ENCODE data around the gene EFCAB14. TPM values are rescaled to one million over a fixed set of nuclear protein-coding genes. Genes with fewer than 3 reads are reported as not detected.
"Not testable (repeated sequence)": the region's sequence is repeated elsewhere in the genome, so short reads cannot be mapped to it uniquely, and the experiment has no call there.

The EFCAB14 gene
- total RNA-seq, 1 donor from 2014 or later, result 70.4 TPM

DNA sequence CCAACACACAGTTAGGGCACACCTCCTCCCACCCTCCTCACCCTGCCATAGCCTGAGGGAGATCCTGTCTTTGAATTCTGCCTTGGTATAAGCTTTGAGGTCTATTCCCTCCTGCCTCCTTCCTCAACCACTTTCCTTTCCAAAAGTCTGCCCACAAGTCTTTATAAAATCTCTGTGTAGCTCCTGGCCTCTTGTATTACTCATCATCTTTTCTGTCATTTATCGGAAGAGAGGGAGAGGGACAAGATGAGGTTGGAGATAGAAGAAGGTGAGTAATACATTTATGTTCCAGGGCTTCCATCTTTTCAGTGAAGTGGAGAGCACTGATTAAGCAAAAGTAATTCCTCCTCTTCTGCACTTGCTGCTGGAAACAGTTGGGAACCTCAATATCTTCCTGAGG, 30.5 kb upstream of the EFCAB14 start:
- Mint-ChIP-seq H3K27ac (no peak overlapping the region), H3K36me3 (ENCODE audit: low read depth) (no peaks in the 10 kb centered on the region), H3K9me3 (no peaks in the 10 kb centered on the region), H3K4me1 (no peaks in the 10 kb centered on the region), H3K4me3 (no peak overlapping the region), H3K27me3 (peaks cover 33% of the 10 kb centered on the region)
- DNase-seq, result no peak
- intact Hi-C loops (cut with micrococcal nuclease), result no loop called here

DNA sequence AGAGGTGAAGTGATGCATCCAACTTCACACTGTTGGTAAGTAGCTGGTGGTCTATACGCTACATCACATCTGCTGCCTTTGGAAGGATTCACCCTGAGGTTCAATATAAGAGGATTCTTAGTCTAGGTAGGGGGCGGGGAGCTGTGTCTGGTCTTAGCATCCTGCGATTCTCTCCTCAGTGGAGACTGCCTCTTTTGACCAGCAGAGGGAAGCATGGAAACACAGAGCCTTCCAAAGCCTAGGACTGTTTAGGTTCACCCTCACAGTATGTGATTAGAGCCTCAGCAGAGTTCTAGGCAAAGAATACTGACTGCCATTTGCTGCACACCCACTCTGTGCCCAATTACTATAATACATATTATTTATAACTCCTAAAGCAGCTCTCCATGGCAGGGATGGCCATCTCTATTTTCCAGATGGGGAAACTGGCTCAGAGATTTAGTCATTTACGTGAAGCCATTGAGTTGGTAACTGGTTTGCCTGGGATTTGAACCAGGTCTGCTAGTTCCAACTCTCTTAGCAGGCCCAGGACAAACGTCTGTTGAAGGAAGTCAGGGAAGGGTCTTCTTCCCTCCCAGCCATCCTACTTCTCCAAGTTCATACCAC, 28.9 kb upstream of the EFCAB14 start:
- Mint-ChIP-seq H3K27ac (no peak overlapping the region), H3K4me3 (no peak overlapping the region), H3K27me3 (peaks cover 40% of the 10 kb centered on the region), H3K36me3 (ENCODE audit: low read depth) (no peaks in the 10 kb centered on the region), H3K4me1 (no peaks in the 10 kb centered on the region), H3K9me3 (no peaks in the 10 kb centered on the region)
- DNase-seq, result no peak
- intact Hi-C loops (cut with micrococcal nuclease), result no loop called here

DNA sequence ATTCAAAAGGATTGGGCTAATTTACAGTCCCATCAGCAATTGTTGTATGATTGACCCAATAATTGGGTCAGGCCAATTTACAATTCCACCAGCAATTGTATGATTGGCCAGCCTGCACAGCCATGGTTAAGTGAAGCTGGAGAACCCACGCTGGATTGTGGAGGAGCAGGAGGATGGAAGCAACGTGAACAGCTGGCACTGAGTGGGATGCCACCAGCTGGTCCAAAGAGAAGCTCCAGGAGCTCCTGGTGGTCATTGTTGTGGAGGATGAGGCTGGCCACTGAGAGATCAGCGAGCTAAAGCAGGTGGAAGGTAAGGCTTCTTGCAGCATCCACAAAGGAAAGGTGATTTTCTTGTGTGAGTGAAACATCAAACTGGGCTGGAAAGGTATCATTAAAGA, 23.2 kb upstream of the EFCAB14 start:
- intact Hi-C loops (cut with micrococcal nuclease), result no loop called here
- H3K27ac Mint-ChIP-seq, result no peak overlapping the region
- H3K9me3 Mint-ChIP-seq, result no peaks in the 10 kb centered on the region
- no peak for DNase-seq
- no peaks in the 10 kb centered on the region for H3K4me1 Mint-ChIP-seq
- peaks cover 40% of the 10 kb centered on the region for H3K27me3 Mint-ChIP-seq
- H3K36me3 Mint-ChIP-seq (ENCODE audit: low read depth), result no peaks in the 10 kb centered on the region
- no peak overlapping the region for H3K4me3 Mint-ChIP-seq

GRCh38 chr1:46735708-46736324, 16.9 kb upstream of the EFCAB14 start:
- peaks cover 15% of the 10 kb centered on the region for H3K27me3 Mint-ChIP-seq
- no peak overlapping the region for H3K4me3 Mint-ChIP-seq
- peaks cover 14% of the 10 kb centered on the region for H3K9me3 Mint-ChIP-seq
- DNase-seq, result peak; percentile 79
- H3K4me1 Mint-ChIP-seq, result no peaks in the 10 kb centered on the region
- no peak overlapping the region for H3K27ac Mint-ChIP-seq
- intact Hi-C loops (cut with micrococcal nuclease), result no loop called here
- H3K36me3 Mint-ChIP-seq (ENCODE audit: low read depth), result no peaks in the 10 kb centered on the region

- not testable (repeated sequence) for H3K4me3 Mint-ChIP-seq
- intact Hi-C loops (cut with micrococcal nuclease), result loop anchor here (10.0 kb wide), 1 partner anchor 254 kb away; no protein-coding TSS in a partner anchor
Measured at GRCh38 chr1:46728327-46728873, 9.5 kb upstream of the EFCAB14 start.

DNA sequence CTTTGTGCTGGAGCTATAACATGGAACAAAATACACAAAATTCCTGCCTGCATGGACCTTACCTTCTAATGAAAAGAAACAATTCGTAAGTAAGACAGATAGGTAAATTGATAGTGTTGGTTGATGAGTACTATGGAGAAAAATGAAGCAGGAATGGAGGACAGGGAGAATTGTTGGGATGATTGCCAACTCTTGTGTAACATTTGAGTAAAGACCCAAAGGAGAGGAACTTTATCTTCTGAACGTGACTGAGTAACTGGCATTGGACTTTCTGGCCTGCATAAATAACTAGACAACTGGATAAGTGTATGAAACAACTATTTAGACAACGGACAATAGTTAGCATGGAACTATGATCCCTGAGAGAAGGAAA, 6.8 kb upstream of the EFCAB14 start:
- no peak overlapping the region for H3K27ac Mint-ChIP-seq
- intact Hi-C loops (cut with micrococcal nuclease), result loop anchor here (1.0 to 10.0 kb wide), 4 partner anchors 103 to 283 kb away; no protein-coding TSS in a partner anchor
- H3K4me1 Mint-ChIP-seq, result no peaks in the 10 kb centered on the region
- H3K4me3 Mint-ChIP-seq, result no peak overlapping the region
- DNase-seq, result no peak
- no peaks in the 10 kb centered on the region for H3K36me3 Mint-ChIP-seq (ENCODE audit: low read depth)
- peaks cover under 1% of the 10 kb centered on the region for H3K9me3 Mint-ChIP-seq
- H3K27me3 Mint-ChIP-seq, result peaks cover 25% of the 10 kb centered on the region

More at GRCh38 chr1:46728327-46728873, 9.5 kb upstream of the EFCAB14 start:
- H3K36me3 Mint-ChIP-seq (ENCODE audit: low read depth); H3K9me3 Mint-ChIP-seq; H3K4me1 Mint-ChIP-seq; DNase-seq; H3K27ac Mint-ChIP-seq: not testable (repeated sequence)
- H3K27me3 Mint-ChIP-seq, result peaks cover 35% of the 10 kb centered on the region

DNA sequence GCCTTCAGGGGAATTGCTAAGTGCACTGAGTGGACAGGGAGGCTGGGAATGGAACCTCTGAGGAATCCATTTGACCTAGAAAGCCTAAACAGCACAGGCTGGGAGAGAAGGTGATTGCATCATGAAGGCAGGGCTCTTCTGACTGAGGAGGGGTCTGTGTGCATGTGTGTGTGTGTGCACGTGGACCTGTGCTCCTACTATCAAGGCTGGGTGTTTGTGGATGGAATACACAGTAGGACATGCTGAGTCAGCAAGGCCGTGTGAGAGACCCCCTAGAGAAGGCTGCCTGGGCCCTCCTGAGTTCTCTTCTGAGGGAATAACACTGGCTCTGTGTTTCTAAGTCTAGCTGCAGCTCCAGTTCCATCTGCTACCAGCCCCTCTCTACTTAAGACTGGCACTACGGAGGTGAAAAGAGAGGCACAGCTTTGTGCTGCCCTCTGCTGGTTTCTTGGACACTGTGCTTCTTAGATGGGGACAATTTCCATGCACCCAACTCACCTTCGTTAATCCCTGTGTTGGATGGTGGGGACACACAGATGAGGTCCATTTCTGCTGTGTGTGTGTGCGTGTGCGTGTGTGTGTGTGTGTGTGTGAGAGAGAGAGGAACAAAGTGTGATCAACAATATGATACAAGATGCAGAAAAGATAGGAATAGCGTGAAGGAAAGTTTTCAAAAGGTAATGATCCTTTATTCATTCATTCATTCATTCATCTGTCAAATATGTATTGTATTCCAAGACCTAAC, 6.2 kb upstream of the EFCAB14 start:
- intact Hi-C loops (cut with micrococcal nuclease), result loop anchor here (1.0 to 10.0 kb wide), 4 partner anchors 103 to 283 kb away; no protein-coding TSS in a partner anchor

GRCh38 chr1:46723901-46724300, 5.0 kb upstream of the EFCAB14 start:
- Mint-ChIP-seq H3K4me1 (peaks cover 8% of the 10 kb centered on the region), H3K27me3 (peaks cover 18% of the 10 kb centered on the region), H3K9me3 (no peaks in the 10 kb centered on the region), H3K27ac (no peak overlapping the region), H3K4me3 (no peak overlapping the region), H3K36me3 (ENCODE audit: low read depth) (peaks cover 1% of the 10 kb centered on the region)
- no peak for DNase-seq
- intact Hi-C loops (cut with micrococcal nuclease), result loop anchor here (10.0 kb wide), 1 partner anchor 249 kb away; no protein-coding TSS in a partner anchor

More for the DNA sequence above, 6.2 kb upstream of the EFCAB14 start:
- Mint-ChIP-seq H3K4me1 (no peaks in the 10 kb centered on the region), H3K4me3 (no peak overlapping the region), H3K27me3 (peaks cover 25% of the 10 kb centered on the region), H3K27ac (no peak overlapping the region), H3K9me3 (no peaks in the 10 kb centered on the region), H3K36me3 (ENCODE audit: low read depth) (no peaks in the 10 kb centered on the region)
- peak; percentile 91 for DNase-seq

DNA sequence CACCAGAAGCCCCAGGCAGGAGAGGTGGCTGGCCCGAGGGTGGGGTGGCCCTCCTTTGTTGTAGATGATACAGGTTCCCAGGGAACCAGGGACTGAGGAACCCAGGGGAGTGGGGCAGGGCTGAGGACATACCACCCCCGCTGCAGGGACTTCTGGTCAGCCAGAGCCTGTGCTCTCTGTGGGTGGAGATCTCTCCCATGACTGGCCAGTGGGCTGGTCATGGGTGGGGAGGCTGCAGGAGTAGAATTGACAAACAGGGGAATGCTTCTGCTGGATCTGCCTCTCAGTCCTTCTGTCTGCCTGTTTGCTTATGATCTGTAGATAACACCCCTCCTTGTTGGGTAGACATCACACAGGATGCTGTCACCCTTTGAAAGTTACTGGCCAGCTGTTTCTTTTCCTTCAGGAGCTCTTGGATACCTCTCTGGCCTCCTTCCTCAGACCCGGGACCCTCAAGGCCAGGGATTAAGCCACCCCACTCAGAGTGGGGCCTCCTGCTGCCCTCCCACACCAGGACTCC, 2.8 kb upstream of the EFCAB14 start:
- intact Hi-C loops (cut with micrococcal nuclease), result loop anchor here (10.0 kb wide), 1 partner anchor 247 kb away; no protein-coding TSS in a partner anchor
- Mint-ChIP-seq H3K9me3 (no peaks in the 10 kb centered on the region), H3K4me1 (peaks cover 24% of the 10 kb centered on the region), H3K27ac (no peak overlapping the region), H3K36me3 (ENCODE audit: low read depth) (peaks cover 12% of the 10 kb centered on the region), H3K27me3 (peaks cover 11% of the 10 kb centered on the region), H3K4me3 (no peak overlapping the region)
- DNase-seq, result no peak

GRCh38 chr1:46721204-46721603, 2.3 kb upstream of the EFCAB14 start:
- peaks cover 16% of the 10 kb centered on the region for H3K36me3 Mint-ChIP-seq (ENCODE audit: low read depth)
- H3K9me3 Mint-ChIP-seq, result no peaks in the 10 kb centered on the region

GRCh38 chr1:46720319-46720718, 1.4 kb upstream of the EFCAB14 start:
- DNase-seq, H3K27ac Mint-ChIP-seq, H3K4me3 Mint-ChIP-seq, H3K9me3 Mint-ChIP-seq, H3K27me3 Mint-ChIP-seq: not testable (repeated sequence)
- H3K4me1 Mint-ChIP-seq, result peaks cover 33% of the 10 kb centered on the region
- H3K36me3 Mint-ChIP-seq (ENCODE audit: low read depth), result peaks cover 21% of the 10 kb centered on the region
- intact Hi-C loops (cut with micrococcal nuclease), result loop anchor here (10.0 kb wide), 1 partner anchor 246 kb away; no protein-coding TSS in a partner anchor

More at GRCh38 chr1:46721204-46721603, 2.3 kb upstream of the EFCAB14 start:
- intact Hi-C loops (cut with micrococcal nuclease), result loop anchor here (10.0 kb wide), 1 partner anchor 246 kb away; no protein-coding TSS in a partner anchor
- Mint-ChIP-seq H3K27me3 (peaks cover 7% of the 10 kb centered on the region), H3K4me3 (no peak overlapping the region), H3K4me1 (peaks cover 30% of the 10 kb centered on the region), H3K27ac (no peak overlapping the region)
- no peak for DNase-seq

- no peaks in the 10 kb centered on the region for H3K27me3 Mint-ChIP-seq
- H3K9me3 Mint-ChIP-seq, result no peaks in the 10 kb centered on the region
- no peak for DNase-seq
- H3K4me1 Mint-ChIP-seq, result peaks cover 36% of the 10 kb centered on the region
- peaks cover 24% of the 10 kb centered on the region for H3K36me3 Mint-ChIP-seq (ENCODE audit: low read depth)
- intact Hi-C loops (cut with micrococcal nuclease), result loop anchor here (1.0 to 10.0 kb wide), 5 partner anchors 51 to 593 kb away; partner anchors contain the start of genes ATPAF1, MKNK1 and STIL
- H3K27ac Mint-ChIP-seq, result peak overlapping the region; percentile 83
- H3K4me3 Mint-ChIP-seq, result peak overlapping the region; percentile 95
Measured at GRCh38 chr1:46719689-46720088, 775 bp upstream of the EFCAB14 start.

DNA sequence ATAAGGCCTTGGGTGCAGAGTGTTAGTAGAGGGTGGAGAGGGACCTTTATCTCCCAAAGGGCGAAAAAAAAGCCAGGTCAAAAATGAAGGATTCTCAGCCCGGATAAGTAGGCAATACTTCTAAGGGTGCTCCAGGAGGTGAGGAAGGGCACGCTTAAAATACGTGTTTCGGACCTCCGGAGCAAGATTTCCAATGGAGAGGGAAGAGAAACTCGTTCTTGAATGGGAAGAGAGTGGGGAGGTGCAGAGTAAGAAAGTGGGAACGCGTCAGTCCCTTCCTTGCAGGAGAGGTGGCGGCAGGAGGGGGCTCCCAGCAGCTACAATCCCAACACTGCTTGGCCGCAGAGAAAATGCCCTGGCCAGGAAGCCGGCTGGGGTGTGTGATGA, 581 bp downstream of the EFCAB14 start:
- Mint-ChIP-seq H3K4me3 (peak overlapping the region; percentile 95), H3K27ac (peak overlapping the region; percentile 93), H3K4me1 (peaks cover 36% of the 10 kb centered on the region), H3K36me3 (ENCODE audit: low read depth) (peaks cover 27% of the 10 kb centered on the region), H3K27me3 (no peaks in the 10 kb centered on the region), H3K9me3 (no peaks in the 10 kb centered on the region)
- intact Hi-C loops (cut with micrococcal nuclease), result loop anchor here (2.0 to 5.0 kb wide), 2 partner anchors 100 to 594 kb away; partner anchors contain the start of gene STIL
- peak; percentile 58 for DNase-seq
